Ovary (tissue), 9 donors: ENCODE results near the gene OR51E1. TPM values are rescaled to one million over a fixed set of nuclear protein-coding genes. Genes with fewer than 3 reads are reported as not detected.

Experiments used
- DNase-seq, 5 donors: peaks; one replicate each; pipeline ENCODE4 v3.0.0-alpha.2; 2019 to 2020
- H3K27ac ChIP-seq, 2 donors: fragments of 200-600 bp; one replicate each; pipeline versions ENCODE4 v1.5.1 to v1.8.0; 2019 to 2022
- H3K27me3 ChIP-seq: fragments of 200-600 bp; one replicate; pipeline ENCODE4 v1.8.0; 2022
- H3K36me3 ChIP-seq: fragments of 200-600 bp; sonication (generic); one replicate; pipeline ENCODE4 v1.5.1; 2019
- H3K4me1 ChIP-seq: one replicate; pipeline ENCODE4 v1.8.1; 2013; ENCODE audit warnings: mild to moderate bottlenecking, moderate library complexity; ENCODE audit not compliant: insufficient read depth
- H3K4me3 ChIP-seq: fragments of 200-600 bp; sonication (generic); one replicate; pipeline ENCODE4 v1.5.1; 2017
- H3K9me3 ChIP-seq, 2 donors: fragments of 200-600 bp in 1 of 2; sonication (generic) in 1 of 2; one replicate each; pipeline versions ENCODE4 v1.5.1 to v1.8.1; 2013 to 2019; ENCODE audit warnings: mild to moderate bottlenecking in 1 of 2, moderate library complexity in 1 of 2
- CTCF ChIP-seq, 3 donors: fragments of 450-650 bp in 2 of 3; fragments of 200-600 bp in 1 of 3; IDR thresholded peaks; one replicate each; pipeline versions ENCODE4 v1.5.1 to v1.8.0; 2016 to 2022; ENCODE audit warnings: antibody characterized with exemption in 3 of 3, mild to moderate bottlenecking in 1 of 3
- EP300 ChIP-seq: sonication (generic); formaldehyde crosslinking; IDR thresholded peaks from one replicate; pipeline ENCODE4 v1.6.1; 2017; ENCODE audit warnings: antibody characterized with exemption
- POLR2A ChIP-seq: fragments of 450-650 bp; IDR thresholded peaks from one replicate; pipeline ENCODE4 v1.6.1; 2017; ENCODE audit warnings: antibody characterized with exemption, mild to moderate bottlenecking, moderate library complexity
- WGBS, 3 donors: extraction: QIAGEN DNeasy Blood & Tissue Kit in 1 of 3; methylation state at CpG; one replicate each; pipeline versions ENCODE4 v1.1.5 to v1.1.7; 2013 to 2017; 5-methylcytosine and 5-hydroxymethylcytosine counted together
- intact Hi-C, 4 donors: fragments of 100-400 bp; cut with DNase I; formaldehyde crosslinking; loops; one replicate each; pipeline versions ENCODE4 v1.11.0 to v1.15.1; 2022 to 2023
- polyA plus RNA-seq, 2 donors: library from polyadenylated mRNA; stranded (reverse); fragments of 200-250 nt in 1 of 2; fragments of 350-450 nt in 1 of 2; fragmentation: Illumina TruSeq in 1 of 2; extraction: RNeasy Lipid Tissue Mini Kit (QIAGEN cat#74804) in 1 of 2; gene quantifications; one replicate each; pipeline ENCODE4 v1.2.3, GENCODE V29; 2013 to 2014
- total RNA-seq, 7 donors: library from RNA; depleted of rRNA in 2 of 7; stranded (reverse); fragments of >200 nt in 2 of 7; fragmentation: NEBNext Ultra II Directional in 3 of 7; extraction: Animal tissue kit (Norgen Biotek cat#: 25700) in 3 of 7; gene quantifications; one replicate each; pipeline versions ENCODE4 v1.1.0 to v1.2.4, GENCODE V29; 2016 to 2023
- donor health status: DM: no; HTN: no; CAD: no; lungs with moderate emphysema.
- donor health status: DM: no; HTN: no; CAD: no.
- donor health status: Bipolar disorder and iron deficiency.
- donor health status: DM: yes; HTN: yes; CAD: no.
- donor health status: DM: no; HTN: no; CAD: no.
- donor health status: DM: yes; HTN: yes; CAD: no.

OR51E1 gene
- total and polyA plus RNA-seq, 9 donors, result 0.12 to 3.5 (median 0.34) TPM; not detected in 1

- Histone ChIP-seq H3K4me3 (no peak overlapping the region), H3K4me1 (peaks cover 9% of the 10 kb centered on the region), H3K9me3 (no peaks in the 10 kb centered on the region), H3K36me3 (no peaks in the 10 kb centered on the region), H3K27me3 (no peaks in the 10 kb centered on the region), H3K27ac (no peak overlapping the region)
- 13 to 20% (median 15%) methylated on average over 5 of the region's 5 CpGs for whole genome bisulfite sequencing, 3 donors
- no peak for DNase-seq
- intact Hi-C loops, result no loop called here
- TF ChIP-seq EP300 (no peak), POLR2A (no peak), CTCF (IDR thresholded peaks at IDR 0.05) (no peak)
Measured at GRCh38 chr11:4643076-4643475, 706 bp upstream of the OR51E1 start.

GRCh38 chr11:4644233-4644632 is 451 bp downstream of the OR51E1 start:
- Histone ChIP-seq H3K27me3 (no peaks in the 10 kb centered on the region), H3K4me3 (no peak overlapping the region), H3K27ac (no peak overlapping the region), H3K9me3 (no peaks in the 10 kb centered on the region), H3K4me1 (peaks cover 10% of the 10 kb centered on the region), H3K36me3 (no peaks in the 10 kb centered on the region)
- TF ChIP-seq CTCF (IDR thresholded peaks at IDR 0.05), result no peak
- no peak for TF ChIP-seq EP300
- no peak for TF ChIP-seq POLR2A
- WGBS, 3 donors, result 19 to 43% (median 20%) methylated on average over 4 of the region's 4 CpGs
- DNase-seq, result no peak
- intact Hi-C loops, result no loop called here

GRCh38 chr11:4645974-4646373 is 2.2 kb downstream of the OR51E1 start:
- intact Hi-C loops, result no loop called here
- H3K27ac ChIP-seq, result no peak overlapping the region
- DNase-seq, result no peak

GRCh38 chr11:4647766-4648165 is 4.0 kb downstream of the OR51E1 start:
- TF ChIP-seq CTCF (IDR thresholded peaks at IDR 0.05) (no peak), POLR2A (no peak), EP300 (no peak)
- intact Hi-C loops, result no loop called here
- 31 to 37% (median 33%) methylated on average over 4 of the region's 4 CpGs for WGBS, 3 donors
- no peak for DNase-seq
- Histone ChIP-seq H3K27me3 (no peaks in the 10 kb centered on the region), H3K4me1 (peaks cover 10% of the 10 kb centered on the region), H3K4me3 (no peak overlapping the region), H3K9me3 (no peaks in the 10 kb centered on the region), H3K36me3 (no peaks in the 10 kb centered on the region), H3K27ac (no peak overlapping the region)

More at GRCh38 chr11:4645974-4646373, 2.2 kb downstream of the OR51E1 start:
- Histone ChIP-seq H3K27me3 (no peaks in the 10 kb centered on the region), H3K4me3 (no peak overlapping the region), H3K4me1 (peaks cover 10% of the 10 kb centered on the region), H3K9me3 (no peaks in the 10 kb centered on the region), H3K36me3 (no peaks in the 10 kb centered on the region)
- TF ChIP-seq EP300 (no peak), POLR2A (no peak), CTCF (IDR thresholded peaks at IDR 0.05) (no peak)
- WGBS, 3 donors, result 69 to 96% (median 86%) methylated on average over 2 of the region's 2 CpGs
